ENCODE results near the gene SRGAP1.

Gene SRGAP1

DNA sequence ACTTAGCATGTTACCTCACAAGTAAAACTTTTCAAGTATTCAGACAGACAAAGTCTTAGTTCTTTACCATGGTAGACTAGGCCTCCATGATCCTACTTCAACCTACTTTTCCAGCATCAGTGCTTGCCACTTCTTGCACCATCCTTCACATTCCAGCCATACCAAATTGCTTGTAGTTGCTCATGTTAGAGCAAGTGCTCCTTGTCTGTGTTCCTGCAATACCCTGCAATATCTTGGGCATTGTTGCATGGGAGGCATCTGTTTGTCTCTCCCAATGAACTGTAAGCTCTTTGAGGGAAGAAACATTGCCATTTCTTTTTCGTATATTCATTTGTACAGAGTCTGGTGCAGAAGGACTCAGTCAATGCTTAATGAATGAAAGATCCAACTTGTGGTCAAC, 78.0 kb downstream of the SRGAP1 start:
- H3K4me3 ChIP-seq: no peak overlapping the region

DNA sequence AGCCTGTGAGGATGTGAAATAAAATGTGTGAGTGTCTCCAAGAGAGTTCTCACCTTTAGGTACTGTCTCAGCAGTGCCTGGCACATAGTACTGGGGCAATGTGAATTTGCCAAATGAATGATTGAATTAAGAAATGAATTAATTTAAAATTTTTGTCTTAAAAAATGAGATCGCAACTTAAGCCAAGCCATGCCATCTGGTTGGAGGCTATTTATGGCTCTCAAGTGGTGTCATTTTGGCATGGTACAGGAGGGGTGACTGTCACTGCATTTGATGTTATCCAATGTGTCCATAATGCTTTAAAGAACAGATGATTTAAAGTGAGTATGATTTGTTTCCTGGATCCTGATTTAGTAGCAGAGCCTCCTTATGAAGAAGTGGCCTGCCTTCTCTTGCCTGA, 80.3 kb downstream of the SRGAP1 start:
- Histone ChIP-seq H3K27ac (no peak overlapping the region), H3K4me3 (no peak overlapping the region)

More for the DNA sequence above, 78.0 kb downstream of the SRGAP1 start:
- no peak overlapping the region for H3K27ac ChIP-seq

DNA sequence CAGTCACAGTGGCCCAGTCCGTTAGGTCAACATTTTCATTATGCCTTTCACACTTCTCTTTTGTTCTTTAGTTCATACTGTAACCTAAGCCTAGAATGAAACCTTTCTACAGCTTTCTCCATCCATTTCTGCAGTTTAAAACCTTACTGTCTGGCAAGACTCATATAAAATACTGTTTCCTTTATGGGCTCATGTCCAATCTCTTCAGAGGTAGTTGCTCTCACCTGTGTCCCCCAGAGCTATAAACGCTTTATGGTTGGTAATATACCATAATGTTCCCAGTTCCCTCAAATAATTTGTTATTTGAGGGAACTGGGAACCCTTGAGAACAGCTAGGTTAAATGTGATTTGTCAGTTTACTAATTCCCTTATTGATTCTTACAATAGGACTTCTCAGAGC, 83.0 kb downstream of the SRGAP1 start:
- no peak overlapping the region for H3K4me3 ChIP-seq
- H3K27ac ChIP-seq: no peak overlapping the region

DNA sequence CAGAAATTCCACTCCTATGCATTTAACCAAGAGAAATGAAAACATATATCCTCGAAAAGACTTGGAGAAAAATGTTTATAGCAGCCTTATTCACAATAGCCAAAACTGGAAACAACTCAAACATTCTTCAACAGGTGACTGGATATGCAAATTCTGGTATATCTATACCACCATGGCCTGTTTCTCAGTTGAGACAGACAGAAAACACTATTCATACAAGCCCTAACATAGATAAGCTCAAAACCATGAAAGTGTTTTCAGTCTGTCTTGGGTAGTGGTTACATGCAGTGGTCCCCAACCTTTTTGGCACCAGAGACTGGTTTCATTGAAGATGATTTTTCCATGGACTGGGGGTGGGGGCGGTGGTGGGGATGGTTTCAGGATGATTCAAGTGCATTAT, 83.8 kb downstream of the SRGAP1 start:
- no peak overlapping the region for H3K4me3 ChIP-seq
- H3K27ac ChIP-seq: no peak overlapping the region

DNA sequence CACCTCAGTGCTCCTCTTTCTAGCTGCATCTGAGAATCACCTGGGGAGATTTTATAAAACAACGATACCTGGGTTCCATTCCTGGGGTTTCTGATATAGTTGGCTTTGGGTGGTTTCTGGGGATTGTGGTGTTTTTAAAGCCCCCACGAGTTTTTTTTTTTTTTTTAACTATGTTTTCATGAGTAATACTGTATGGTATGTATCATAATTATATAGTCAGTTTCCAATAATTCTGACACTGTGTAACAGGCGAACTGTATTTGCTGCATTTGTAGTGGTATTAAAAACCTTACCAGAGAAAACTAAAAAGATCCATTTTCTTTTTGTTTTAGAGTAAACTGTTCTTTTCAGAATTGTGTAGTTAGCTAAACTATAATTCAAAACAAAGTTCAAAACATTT, 84.9 kb downstream of the SRGAP1 start:
- H3K27ac ChIP-seq: no peak overlapping the region
- H3K4me3 ChIP-seq: no peak overlapping the region

DNA sequence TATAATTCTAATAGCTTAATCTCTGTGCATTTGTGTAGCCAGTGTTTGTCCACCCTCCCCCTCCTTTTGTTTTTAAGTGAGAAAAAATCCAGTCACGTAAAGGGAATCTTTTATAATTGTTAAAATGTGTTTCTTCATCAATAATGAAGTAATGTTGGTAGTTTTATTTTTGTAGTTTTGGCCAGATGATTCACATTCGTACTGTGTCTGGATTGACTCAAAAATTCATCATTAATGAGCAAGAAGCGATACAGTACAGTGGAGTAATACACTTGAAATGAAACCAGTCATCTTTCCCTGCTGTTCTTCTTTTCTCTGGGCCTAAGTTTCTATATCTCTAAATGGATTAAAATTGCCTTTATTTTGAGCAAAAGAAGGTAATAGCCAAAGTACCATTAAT, 86.5 kb downstream of the SRGAP1 start:
- Histone ChIP-seq H3K27ac (peak overlapping the region in 2 of 21 experiments; percentile 51 to 65), H3K4me3 (no peak overlapping the region)

DNA sequence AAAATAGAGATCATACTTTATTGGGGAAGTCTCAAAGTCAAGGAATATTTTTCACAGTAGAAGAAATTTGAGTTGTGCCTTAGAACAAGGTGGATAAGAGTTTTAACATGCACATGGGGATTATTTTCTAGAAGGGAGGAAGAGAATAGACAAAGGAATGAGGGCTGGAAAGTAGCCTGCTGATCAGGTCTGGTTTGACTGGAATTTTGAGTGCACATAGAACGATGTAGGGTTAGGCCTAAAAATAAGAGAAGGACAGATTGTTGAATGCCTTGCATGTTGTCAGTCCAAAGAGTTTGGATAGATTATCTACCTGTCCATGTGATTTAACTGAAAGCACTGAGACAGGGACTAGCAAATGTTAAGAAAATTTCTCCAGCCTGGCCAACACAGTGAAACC, 87.2 kb downstream of the SRGAP1 start:
- Histone ChIP-seq H3K27ac (peak overlapping the region in 4 of 21 experiments; percentile 12 to 65 (median 36)), H3K4me3 (no peak overlapping the region)

DNA sequence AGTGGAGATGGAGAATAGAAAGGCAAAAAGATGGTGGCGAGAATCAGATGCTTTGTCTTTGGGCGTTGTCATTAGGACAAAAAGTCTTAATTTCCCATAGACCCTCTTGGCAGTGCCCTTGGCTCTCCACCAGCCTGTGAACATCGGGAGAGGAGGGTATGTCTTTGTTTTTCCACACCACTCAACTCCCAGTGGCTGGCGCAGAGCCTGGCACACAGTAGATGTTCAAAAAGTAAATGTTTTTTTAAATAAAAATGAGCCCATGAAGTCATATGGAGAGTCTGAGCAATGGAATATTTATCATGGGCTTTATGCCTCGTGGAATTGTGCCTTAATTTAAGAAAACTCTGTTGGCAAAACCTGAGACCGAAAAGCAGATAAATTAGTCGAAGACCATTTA, 90.4 kb downstream of the SRGAP1 start:
- H3K27ac ChIP-seq: no peak overlapping the region

DNA sequence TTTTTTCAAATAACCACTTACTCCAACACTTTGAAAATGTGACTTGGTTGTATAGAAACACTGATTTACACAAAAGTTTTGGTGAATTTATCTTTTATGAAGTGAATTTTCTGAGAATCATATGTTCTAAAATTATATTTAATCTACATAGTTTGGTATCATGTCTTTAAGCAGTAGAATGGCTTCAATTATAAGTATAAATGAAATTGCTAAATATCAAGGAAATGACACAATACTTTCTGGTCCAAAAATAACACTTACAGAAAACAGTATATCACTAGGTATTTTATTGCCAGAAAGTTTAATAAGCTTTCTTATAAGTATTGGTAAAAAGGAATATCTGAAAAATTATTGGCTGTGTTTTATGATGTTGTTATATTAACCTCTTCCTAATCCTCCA, 90.9 kb downstream of the SRGAP1 start:
- Histone ChIP-seq H3K4me3 (no peak overlapping the region), H3K27ac (no peak overlapping the region)

More for the DNA sequence above, 90.4 kb downstream of the SRGAP1 start:
- H3K4me3 ChIP-seq: no peak overlapping the region

DNA sequence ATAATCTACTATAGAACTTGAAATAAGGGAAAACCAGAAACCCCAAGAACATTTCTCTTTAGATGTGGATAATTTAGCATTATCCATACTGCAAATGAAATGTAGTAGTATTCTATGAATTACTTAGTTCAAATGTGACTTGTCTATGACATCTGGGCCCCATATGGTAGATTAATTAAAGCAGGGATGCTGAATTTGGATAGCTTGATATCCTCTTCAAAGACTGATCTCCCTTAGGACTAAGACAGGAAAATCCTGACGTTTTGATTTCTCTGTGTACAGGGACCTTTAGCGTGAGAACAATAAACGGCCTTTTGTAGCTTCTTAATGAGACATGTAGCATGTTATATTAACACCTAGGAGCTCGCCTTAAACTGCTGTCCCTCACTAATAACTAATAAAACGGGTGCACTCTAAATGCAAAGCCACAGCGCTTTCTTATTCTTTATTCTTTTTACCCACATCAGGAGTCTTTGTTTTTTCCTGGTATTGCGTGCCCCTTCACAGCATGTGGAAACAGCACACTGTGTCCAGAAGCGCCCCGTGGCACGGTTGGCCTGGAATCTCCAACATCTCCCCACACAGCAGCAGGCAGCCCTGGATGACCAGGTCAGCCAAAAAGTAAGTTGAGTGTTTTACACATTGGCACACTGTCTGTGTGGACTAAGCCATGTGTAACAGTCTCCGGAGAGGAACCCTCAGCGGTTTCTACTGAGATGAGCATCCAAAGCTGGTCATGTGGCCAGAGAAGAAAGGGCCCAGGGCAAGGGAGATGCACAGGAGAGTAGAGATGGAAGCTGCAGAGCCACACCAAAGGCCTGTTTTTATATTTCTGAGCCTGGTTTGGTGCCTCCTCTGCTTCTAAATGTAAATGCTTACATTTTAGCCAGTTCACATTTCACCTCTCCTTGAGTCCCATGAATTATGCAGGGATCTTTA, 93.1 kb downstream of the SRGAP1 start:
- no peak overlapping the region for H3K4me3 ChIP-seq
- peak overlapping the region in 4 of 21 experiments; percentile 11 to 63 (median 48) for H3K27ac ChIP-seq

DNA sequence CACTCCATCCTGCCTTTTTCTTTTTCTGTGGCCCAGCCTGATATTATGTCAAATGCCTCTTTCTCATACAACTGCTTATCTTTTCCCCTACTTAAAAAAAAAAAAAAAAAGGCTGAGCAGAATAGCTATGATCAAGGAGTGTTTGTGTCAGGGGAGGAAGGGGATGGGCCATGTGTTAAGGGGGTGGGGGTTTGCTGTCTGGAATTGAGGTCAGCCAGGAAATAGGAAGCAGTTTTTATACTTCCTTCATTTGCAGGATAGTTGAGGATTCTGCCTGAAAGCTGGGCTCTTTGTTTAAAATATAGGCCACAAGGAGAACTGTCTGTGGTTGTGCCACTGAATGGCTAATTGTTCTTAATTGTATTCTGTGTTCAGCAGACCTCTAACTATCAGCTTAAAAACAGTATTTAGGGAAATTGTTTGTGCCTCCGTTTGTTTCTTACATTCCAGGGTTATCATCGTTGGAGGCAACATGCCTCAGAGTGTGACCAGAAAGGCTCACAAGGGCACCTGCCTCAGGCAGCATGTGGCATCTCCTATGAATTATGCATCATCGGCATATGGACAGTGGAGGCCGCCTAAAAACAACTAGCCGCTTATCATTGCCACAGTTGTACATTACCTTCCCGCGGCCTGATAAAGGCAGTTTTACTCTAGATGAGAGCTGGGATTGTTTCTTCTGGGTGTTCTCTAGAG, 96.0 kb downstream of the SRGAP1 start:
- Histone ChIP-seq H3K27ac (peak overlapping the region in 5 of 21 experiments; percentile 3 to 44 (median 24)), H3K4me3 (no peak overlapping the region)

DNA sequence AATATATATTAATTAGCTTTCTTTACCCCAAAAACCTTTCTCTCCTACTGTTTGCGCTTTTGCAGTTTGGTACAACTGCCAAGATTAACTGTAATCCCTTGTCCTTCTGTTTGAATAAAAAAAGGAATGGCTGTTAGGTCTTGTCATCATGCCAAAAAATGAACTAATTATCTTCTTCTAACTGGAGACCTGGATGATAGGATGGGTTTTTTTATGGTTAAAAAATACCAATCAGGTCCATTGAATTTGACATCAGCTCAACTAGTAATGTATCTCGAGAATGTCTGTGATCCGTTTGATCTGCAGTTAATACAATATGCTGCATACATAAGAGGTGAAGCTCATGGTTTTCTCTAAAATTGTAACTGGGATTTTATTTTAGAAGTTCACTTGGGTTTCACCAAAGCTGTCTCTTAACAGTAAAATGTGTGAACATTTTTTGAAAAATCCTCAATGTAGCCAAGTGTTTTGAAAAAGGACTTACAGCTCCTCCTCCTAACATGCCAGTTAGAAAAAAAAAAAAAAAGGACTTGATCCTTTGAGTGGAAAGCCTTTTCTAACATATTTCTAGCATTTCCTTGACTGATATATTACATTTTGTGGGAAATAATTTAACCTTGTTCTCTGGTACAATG, 96.8 kb downstream of the SRGAP1 start:
- Histone ChIP-seq H3K27ac (peak overlapping the region in 1 of 21 experiments; percentile 40), H3K4me3 (no peak overlapping the region)

DNA sequence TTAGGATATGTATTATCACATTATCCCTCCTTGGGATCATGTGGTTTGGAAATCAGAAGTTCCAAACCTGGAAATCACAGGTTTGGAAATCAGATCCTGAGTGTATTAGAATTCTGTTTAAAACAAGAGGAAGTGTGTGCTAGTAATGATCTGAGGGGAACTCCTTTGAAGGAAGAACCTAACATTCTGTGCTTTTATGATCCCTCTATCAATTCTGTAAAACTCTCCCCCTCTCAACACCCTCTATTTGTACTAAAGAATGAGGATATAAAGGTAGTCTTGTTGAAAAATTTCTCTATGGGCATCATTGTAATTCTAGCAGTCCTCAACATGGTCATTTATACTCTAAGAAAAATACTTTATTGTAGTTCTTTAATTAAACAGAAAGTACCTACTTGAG, 97.4 kb downstream of the SRGAP1 start:
- H3K27ac ChIP-seq: no peak overlapping the region
- no peak overlapping the region for H3K4me3 ChIP-seq

DNA sequence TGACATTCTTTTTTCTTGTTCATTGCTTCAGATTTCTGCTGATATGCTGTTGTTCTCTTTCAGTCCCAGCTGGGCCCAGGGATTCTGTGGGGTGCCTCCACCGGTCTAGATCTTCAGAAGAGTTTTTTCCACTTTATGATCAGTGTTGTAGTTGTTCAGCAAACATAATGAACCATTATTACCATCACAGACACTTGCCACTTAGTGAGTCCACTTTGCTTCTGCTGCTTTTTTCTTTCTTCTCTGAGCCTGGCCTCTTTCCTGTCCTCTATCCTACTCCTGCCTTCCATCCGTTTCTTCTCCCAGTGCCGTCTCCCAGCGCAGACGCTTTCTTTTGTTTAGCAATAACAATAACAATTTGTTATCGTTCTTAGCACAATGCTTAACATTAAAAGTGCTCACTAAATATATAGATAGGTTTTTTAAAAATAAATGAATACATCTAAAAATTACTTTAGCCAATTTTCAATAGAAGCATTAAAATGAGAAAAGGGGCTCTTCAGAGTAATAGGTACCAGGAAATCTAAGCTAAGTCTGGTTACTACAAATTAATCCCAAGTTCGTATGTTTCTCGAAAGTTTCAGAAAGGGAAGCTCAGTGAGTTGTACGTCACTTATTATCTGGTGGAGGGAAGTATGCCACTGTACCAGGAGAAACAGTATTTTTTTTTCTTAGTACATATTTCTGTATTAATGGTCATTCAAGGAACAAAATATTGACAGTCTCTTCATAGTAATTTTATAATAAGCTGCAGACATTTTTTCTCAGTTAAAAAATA, 98.2 kb downstream of the SRGAP1 start:
- Histone ChIP-seq H3K27ac (peak overlapping the region in 1 of 21 experiments; percentile 8), H3K4me3 (no peak overlapping the region)

DNA sequence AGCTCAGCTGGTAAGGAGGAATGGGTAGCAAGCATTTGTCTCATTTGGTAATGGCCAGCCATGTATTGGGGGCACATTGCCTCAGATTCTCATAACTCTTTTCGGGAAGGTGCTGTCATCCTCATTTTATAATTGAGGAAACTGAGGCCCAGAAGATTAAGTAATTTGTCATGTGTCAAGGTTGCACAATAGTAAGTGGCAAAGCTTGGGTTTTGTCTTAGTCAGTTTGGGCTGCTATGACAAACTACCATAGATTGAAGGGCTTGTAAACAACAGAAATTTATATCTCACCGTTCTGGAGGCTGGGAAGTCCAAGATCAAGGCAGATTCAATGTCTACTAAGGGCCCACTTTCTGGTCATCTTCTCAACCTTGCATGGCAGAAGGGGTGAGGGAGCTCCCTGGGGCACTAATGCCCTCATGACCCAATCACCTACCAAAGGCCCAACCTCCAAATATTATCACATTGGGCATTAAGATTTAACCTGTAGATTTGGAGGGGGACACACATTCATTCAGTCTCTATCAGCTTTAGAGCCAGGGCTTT, 99.6 kb downstream of the SRGAP1 start:
- no peak overlapping the region for H3K4me3 ChIP-seq
- H3K27ac ChIP-seq: no peak overlapping the region

DNA sequence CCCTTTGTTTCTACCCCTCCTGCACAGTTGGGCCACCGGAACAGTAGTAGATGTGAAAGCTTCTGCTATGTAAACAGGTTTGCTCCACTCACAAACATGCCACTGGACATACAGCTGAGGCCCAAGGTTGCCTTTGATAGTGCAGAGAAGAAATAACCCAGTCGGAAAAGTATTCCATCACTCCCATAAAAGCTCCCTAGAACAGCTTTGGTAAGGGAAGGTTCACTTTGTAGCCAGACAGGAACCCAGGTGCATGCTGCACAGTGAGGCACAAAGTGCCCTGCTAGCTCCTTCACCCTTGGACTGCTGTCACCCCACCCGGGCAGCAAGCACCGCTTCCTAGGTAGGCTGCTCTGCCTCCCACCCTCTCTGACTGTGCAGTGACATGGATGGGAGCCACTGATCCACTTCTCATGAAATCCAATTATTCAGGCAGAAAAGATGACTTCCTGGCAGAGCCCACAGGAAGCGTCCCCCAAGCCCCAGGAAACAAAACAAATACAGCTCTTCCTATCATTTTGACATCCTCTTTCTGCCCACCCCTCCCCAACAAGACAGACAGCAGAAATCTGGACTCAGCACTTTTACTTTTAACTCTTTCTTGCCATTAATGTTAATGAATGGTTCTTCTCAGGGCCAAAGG, 100.2 kb downstream of the SRGAP1 start:
- Histone ChIP-seq H3K27ac (peak overlapping the region in 1 of 21 experiments; percentile 27), H3K4me3 (no peak overlapping the region)

DNA sequence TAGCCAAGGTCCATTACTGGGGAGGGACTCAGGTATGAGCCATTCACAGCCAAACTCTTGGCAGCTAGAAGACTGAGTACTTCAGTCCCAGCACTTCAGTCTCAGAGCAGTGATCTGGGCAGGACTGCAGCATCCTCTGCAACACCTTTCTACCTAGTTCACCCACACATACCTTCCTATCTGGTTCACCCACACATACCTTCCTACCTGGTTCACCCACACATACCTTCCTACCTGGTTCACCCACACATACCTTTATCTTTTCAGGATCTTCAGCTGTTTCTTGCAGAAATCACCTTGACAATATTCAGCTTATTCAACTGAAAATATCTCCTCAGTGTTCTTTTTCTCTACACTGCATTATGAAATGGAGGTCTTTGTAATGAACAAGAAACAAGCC, 101.3 kb downstream of the SRGAP1 start:
- H3K4me3 ChIP-seq: no peak overlapping the region
- no peak overlapping the region for H3K27ac ChIP-seq

DNA sequence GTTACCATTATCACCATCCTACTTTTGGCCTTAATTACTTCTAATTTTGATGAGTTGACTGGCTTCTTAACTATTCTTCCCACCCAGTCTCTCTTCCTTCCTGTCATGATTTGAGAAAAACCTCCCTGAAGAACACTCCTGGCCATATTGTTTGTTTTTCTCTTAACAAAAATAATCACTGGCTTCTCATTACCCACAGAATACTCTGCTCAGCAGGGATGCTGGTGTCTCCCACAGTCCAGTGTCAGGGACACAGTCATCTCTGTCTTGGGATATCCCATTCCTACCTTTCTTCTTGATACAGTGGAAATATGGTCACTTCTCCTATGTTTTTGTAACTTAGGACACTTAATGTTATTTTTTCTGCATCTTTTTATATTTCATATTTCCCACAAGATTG, 103.7 kb downstream of the SRGAP1 start:
- Histone ChIP-seq H3K4me3 (no peak overlapping the region), H3K27ac (no peak overlapping the region)

DNA sequence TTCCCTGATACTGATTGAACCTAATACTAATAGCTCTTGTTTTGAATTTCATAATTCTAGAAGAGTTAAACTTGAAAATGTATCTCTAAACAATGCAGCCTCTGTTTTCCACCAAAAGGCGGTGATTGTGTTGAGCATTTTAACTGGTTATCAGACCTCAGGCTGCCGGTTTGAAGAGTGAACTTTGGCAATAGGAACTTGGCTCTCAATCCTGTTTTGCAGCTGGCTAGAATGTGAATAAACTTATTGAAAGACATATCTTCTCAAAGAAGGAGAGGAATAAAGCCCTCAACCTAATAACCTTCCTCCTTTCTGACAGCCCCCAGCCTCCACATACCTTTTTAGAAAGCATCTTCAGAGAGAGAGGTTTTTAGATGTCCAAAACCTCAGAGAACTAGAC, 105.4 kb downstream of the SRGAP1 start:
- no peak overlapping the region for H3K4me3 ChIP-seq
- H3K27ac ChIP-seq: peak overlapping the region in 3 of 21 experiments; percentile 2 to 46 (median 8)
